Mucosa of descending colon (tissue), 3 donors: ENCODE data around the gene SLAMF9. TPM values are rescaled to one million over a fixed set of nuclear protein-coding genes. Genes with fewer than 3 reads are reported as not detected.

Source experiments
- ATAC-seq: fragments of 200-7000 bp; cut with Tn5 transposase; one replicate; pipeline ENCODE4 v1.9.1; 2020; ENCODE audit warnings: mild to moderate bottlenecking, moderate library complexity
- DNase-seq, 3 donors: peaks; one replicate each; pipeline ENCODE4 v3.0.0-alpha.2; 2020
- H3K36me3 ChIP-seq: fragments of 200-600 bp; one replicate; pipeline ENCODE4 v1.8.0; 2021; ENCODE audit warnings: low read depth, mild to moderate bottlenecking
- H3K4me1 ChIP-seq: fragments of 200-600 bp; one replicate; pipeline ENCODE4 v1.8.0; 2021; ENCODE audit warnings: low read depth, mild to moderate bottlenecking
- H3K4me3 ChIP-seq: fragments of 200-600 bp; one replicate; pipeline ENCODE4 v1.8.0; 2021; ENCODE audit warnings: mild to moderate bottlenecking
- H3K9me3 ChIP-seq: fragments of 200-600 bp; one replicate; pipeline ENCODE4 v1.8.0; 2021; ENCODE audit warnings: mild to moderate bottlenecking
- CTCF ChIP-seq: fragments of 200-600 bp; IDR thresholded peaks from one replicate; pipeline ENCODE4 v1.8.0; 2022; ENCODE audit warnings: antibody characterized with exemption, mild to moderate bottlenecking
- intact Hi-C, 2 donors: fragments of 100-400 bp; cut with DNase I in 1 of 2; cut with micrococcal nuclease in 1 of 2; formaldehyde crosslinking; loops; one replicate each; pipeline versions ENCODE4 v1.11.0 to v1.11.1; 2022; cut with DNase I, micrococcal nuclease
- total RNA-seq, 3 donors: library from RNA; stranded (reverse); fragmentation: NEBNext Ultra II Directional in 2 of 3; extraction: Animal tissue kit (Norgen Biotek cat#: 25700) in 2 of 3; gene quantifications; one replicate each; pipeline versions ENCODE4 v1.2.1 to v1.2.4, GENCODE V29; 2021 to 2023
- donor health status: DM: no; HTN: no; CAD: no; lungs with moderate emphysema.
- donor health status: DM: no; HTN: no; CAD: no.
- donor health status: DM: no; HTN: yes; CAD: no.

The SLAMF9 gene
- total RNA-seq, 3 donors from 2014 or later = not detected

- H3K4me3 ChIP-seq = no peak overlapping the region
- peak; percentile 90 for ATAC-seq
- no peaks in the 10 kb centered on the region for H3K9me3 ChIP-seq
- TF ChIP-seq CTCF = no peak
- peaks cover 14% of the 10 kb centered on the region for H3K4me1 ChIP-seq
- no peaks in the 10 kb centered on the region for H3K36me3 ChIP-seq
- peak; percentile 81 to 83 (median 82) for DNase-seq
- intact Hi-C loops = no loop called here
These were observed 6.8 kb upstream of the SLAMF9 start for GRCh38 chr1:159960721-159961381.

GRCh38 chr1:159959451-159959850 is 5.4 kb upstream of the SLAMF9 start:
- Histone ChIP-seq H3K9me3 (no peaks in the 10 kb centered on the region), H3K36me3 (no peaks in the 10 kb centered on the region), H3K4me1 (peaks cover 14% of the 10 kb centered on the region), H3K4me3 (no peak overlapping the region)
- ATAC-seq (no peak), DNase-seq (no peak)
- TF ChIP-seq CTCF = no peak
- intact Hi-C loops = no loop called here

GRCh38 chr1:159958719-159959380 is 4.8 kb upstream of the SLAMF9 start:
- TF ChIP-seq CTCF = no peak
- Histone ChIP-seq H3K4me3 (no peak overlapping the region), H3K4me1 (peaks cover 14% of the 10 kb centered on the region), H3K9me3 (no peaks in the 10 kb centered on the region), H3K36me3 (no peaks in the 10 kb centered on the region)
- intact Hi-C loops = no loop called here
- ATAC-seq = no peak
- no peak for DNase-seq

- TF ChIP-seq CTCF = no peak
- no peak for ATAC-seq
- intact Hi-C loops = no loop called here
- Histone ChIP-seq H3K9me3 (no peaks in the 10 kb centered on the region), H3K36me3 (no peaks in the 10 kb centered on the region), H3K4me1 (peaks cover 14% of the 10 kb centered on the region), H3K4me3 (no peak overlapping the region)
- DNase-seq = no peak
These were observed 3.8 kb upstream of the SLAMF9 start for GRCh38 chr1:159957824-159958268.

GRCh38 chr1:159955456-159955855 is 1.4 kb upstream of the SLAMF9 start:
- no peak for TF ChIP-seq CTCF
- ATAC-seq (no peak), DNase-seq (no peak)
- Histone ChIP-seq H3K4me1 (peaks cover 1% of the 10 kb centered on the region), H3K4me3 (no peak overlapping the region), H3K36me3 (no peaks in the 10 kb centered on the region), H3K9me3 (no peaks in the 10 kb centered on the region)
- intact Hi-C loops = no loop called here
